CD14-positive monocyte (primary cell): ENCODE data around the gene GPR68. TPM values are rescaled to one million over a fixed set of nuclear protein-coding genes. Genes with fewer than 3 reads are reported as not detected.

Source experiments
- DNase-seq, 3 donors: peaks; one replicate each; pipeline ENCODE4 v3.0.0-alpha.2; 2011 to 2022
- H2AFZ ChIP-seq: 2 replicates; pipeline ENCODE4 v1.6.0; 2012; ENCODE audit warnings: mild to moderate bottlenecking, low read depth, low read length, inconsistent platforms; ENCODE audit not compliant: insufficient read depth, poor library complexity, severe bottlenecking
- H3K27ac ChIP-seq, 2 donors: 1 replicate in 1 of 2; 2 replicates in 1 of 2; pipeline ENCODE4 v1.5.1; 2012 to 2013; ENCODE audit warnings: low read length in 2 of 2, control low read depth in 1 of 2, inconsistent platforms in 1 of 2, low read depth in 1 of 2, mild to moderate bottlenecking in 1 of 2
- H3K27me3 ChIP-seq, 2 donors: one replicate each; pipeline versions ENCODE4 v1.6.0 to v1.6.1; 2011 to 2013; ENCODE audit warnings: low read length in 2 of 2; ENCODE audit not compliant: control insufficient read depth in 2 of 2, insufficient read depth in 2 of 2
- H3K36me3 ChIP-seq, 2 donors: replicated peaks in 1 of 2; 1 replicate in 1 of 2; 2 replicates in 1 of 2; pipeline versions ENCODE4 v1.5.1 to v1.6.1; 2012 to 2013; ENCODE audit warnings: low read length in 2 of 2, control low read depth in 1 of 2, inconsistent platforms in 1 of 2, mild to moderate bottlenecking in 1 of 2; ENCODE audit not compliant: insufficient read depth in 2 of 2, control insufficient read depth in 1 of 2
- H3K4me1 ChIP-seq, 2 donors: 1 replicate in 1 of 2; 2 replicates in 1 of 2; pipeline versions ENCODE4 v1.5.1 to v1.6.1; 2012 to 2013; ENCODE audit warnings: low read length in 2 of 2, control low read depth in 1 of 2, inconsistent platforms in 1 of 2, mild to moderate bottlenecking in 1 of 2, moderate library complexity in 1 of 2; ENCODE audit not compliant: insufficient read depth in 2 of 2, control insufficient read depth in 1 of 2
- H3K4me2 ChIP-seq: replicated peaks from 2 replicates; pipeline ENCODE3; 2012; ENCODE audit warnings: low read length, moderate library complexity, mild to moderate bottlenecking; ENCODE audit not compliant: poor library complexity, severe bottlenecking; ENCODE audit errors: extremely low read depth
- H3K4me3 ChIP-seq, 3 experiments: fragments of 200-600 bp in 1 of 3; sonication (generic) in 1 of 3; replicated peaks in 1 of 3; 1 replicate in 2 of 3; 2 replicates in 1 of 3; pipeline ENCODE4 v1.5.1; 2011 to 2013; ENCODE audit warnings: low read length in 3 of 3, mild to moderate bottlenecking in 3 of 3, control low read depth in 2 of 3, low read depth in 2 of 3, inconsistent platforms in 1 of 3, moderate library complexity in 1 of 3
- H3K79me2 ChIP-seq: 2 replicates; pipeline ENCODE4 v1.6.0; 2012; ENCODE audit warnings: mild to moderate bottlenecking, control low read depth, inconsistent platforms, low read length, moderate library complexity; ENCODE audit not compliant: insufficient read depth
- H3K9ac ChIP-seq: 2 replicates; pipeline ENCODE4 v1.6.0; 2017; ENCODE audit warnings: low read length, mild to moderate bottlenecking; ENCODE audit not compliant: insufficient read depth, poor library complexity, severe bottlenecking
- H3K9me3 ChIP-seq, 2 donors: replicated peaks in 1 of 2; 1 replicate in 1 of 2; 2 replicates in 1 of 2; pipeline versions ENCODE4 v1.5.1 to v1.6.1; 2012 to 2013; ENCODE audit warnings: low read length in 2 of 2, control low read depth in 1 of 2; ENCODE audit not compliant: control insufficient read depth in 1 of 2, insufficient read depth in 1 of 2
- H4K20me1 ChIP-seq: 2 replicates; pipeline ENCODE4 v1.6.0; 2012; ENCODE audit warnings: mild to moderate bottlenecking, low read length, control low read depth, moderate library complexity; ENCODE audit not compliant: insufficient read depth
- H3K27ac Mint-ChIP-seq, 7 donors: one replicate each; pipeline ENCODE4 v1.8.0; 2020; ENCODE audit warnings: mild to moderate bottlenecking in 7 of 7, mixed read lengths in 7 of 7, moderate library complexity in 6 of 7, inconsistent platforms in 2 of 7
- H3K27me3 Mint-ChIP-seq, 3 donors: one replicate each; pipeline ENCODE4 v1.8.0; 2021 to 2022; ENCODE audit warnings: low read depth in 3 of 3, mild to moderate bottlenecking in 3 of 3, mixed read lengths in 3 of 3, moderate library complexity in 3 of 3, inconsistent platforms in 1 of 3
- H3K36me3 Mint-ChIP-seq, 2 donors: one replicate each; pipeline ENCODE4 v1.8.0; 2020; ENCODE audit warnings: mixed read lengths in 2 of 2, inconsistent platforms in 1 of 2, mild to moderate bottlenecking in 1 of 2
- H3K4me1 Mint-ChIP-seq: one replicate; pipeline ENCODE4 v1.8.0; 2020; ENCODE audit warnings: mild to moderate bottlenecking, mixed read lengths
- H3K4me3 Mint-ChIP-seq, 2 donors: one replicate each; pipeline ENCODE4 v1.8.0; 2020; ENCODE audit warnings: mild to moderate bottlenecking in 2 of 2, mixed read lengths in 2 of 2, moderate library complexity in 1 of 2
- H3K9me3 Mint-ChIP-seq, 7 donors: one replicate each; pipeline ENCODE4 v1.8.0; 2020 to 2022; ENCODE audit warnings: mixed read lengths in 7 of 7, mild to moderate bottlenecking in 6 of 7, moderate library complexity in 6 of 7, inconsistent platforms in 2 of 7
- WGBS: methylation state at CpG from one replicate; pipeline ENCODE4 v1.1.5; 2013; ENCODE audit warnings: missing lambda C conversion rate; ENCODE audit not compliant: insufficient coverage; 5-methylcytosine and 5-hydroxymethylcytosine counted together
- intact Hi-C, 2 donors: fragments of 100-400 bp; cut with micrococcal nuclease; formaldehyde crosslinking; loops; one replicate each; pipeline versions ENCODE4 v1.15.0 to v1.15.1; 2023
- polyA plus RNA-seq, 3 donors: library from polyadenylated mRNA; depleted of rRNA in 1 of 3; unstranded in 2 of 3; stranded (reverse) in 1 of 3; fragments of 300-500 nt in 2 of 3; fragments of >200 nt in 1 of 3; fragmentation: Illumina TruSeq in 2 of 3; gene quantifications; 1 replicate in 2 of 3; 2 replicates in 1 of 3; pipeline ENCODE4 v1.2.3, GENCODE V29; 2012 to 2021
- TF ChIP-seq, protein P1 (sequence below): fragments of 200-600 bp; IDR thresholded peaks from one replicate; pipeline ENCODE4 v1.8.0; 2022; ENCODE audit warnings: antibody characterized with exemption, mild to moderate bottlenecking

GPR68 gene
- polyA plus RNA-seq, 3 donors, result 0.05 to 0.07 TPM; not detected in 1

DNA sequence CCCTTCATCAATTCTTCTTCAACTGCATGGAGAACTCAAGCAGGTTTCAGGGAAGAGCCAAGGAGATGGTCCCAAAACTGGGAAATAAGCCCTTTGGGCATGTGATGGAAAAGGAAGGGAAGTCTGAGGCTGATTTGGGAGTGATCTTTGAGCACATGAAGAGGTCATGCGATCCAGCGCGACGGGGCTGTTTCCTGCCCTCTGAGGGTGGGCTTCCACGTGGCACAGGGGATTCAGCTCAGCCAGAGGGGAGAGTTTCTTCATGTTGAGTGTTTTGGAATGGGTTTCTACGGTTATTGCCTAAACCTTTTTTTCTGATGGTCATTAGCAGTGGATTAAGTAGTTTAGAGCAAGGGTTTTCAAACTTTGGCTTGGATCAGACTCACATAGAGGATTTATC, 30.2 kb downstream of the GPR68 start:
- Histone ChIP-seq H3K36me3 (peaks cover 73 to 96% of the 10 kb centered on the region in 2 donors), H3K9ac (no peak overlapping the region), H3K9me3 (no peaks in the 10 kb centered on the region), H3K4me1 (no peaks in the 10 kb centered on the region), H3K4me3 (no peak overlapping the region), H3K4me2 (no peak overlapping the region), H2AFZ (no peak overlapping the region), H3K27ac (no peak overlapping the region), H3K79me2 (no peaks in the 10 kb centered on the region), H3K27me3 (no peaks in the 10 kb centered on the region), H4K20me1 (no peaks in the 10 kb centered on the region)
- Mint-ChIP-seq H3K36me3 (peaks cover 79 to 96% of the 10 kb centered on the region in 2 donors), H3K4me1 (no peaks in the 10 kb centered on the region), H3K27me3 (peaks cover 0 to 1% (median 0%) of the 10 kb centered on the region in 3 donors), H3K9me3 (peaks cover 0 to 3% (median 0%) of the 10 kb centered on the region in 7 donors), H3K4me3 (no peak overlapping the region), H3K27ac (peak overlapping the region in 2 of 7 donors; percentile 37 to 41)
- WGBS, result no CpG with 5 or more reads among the region's 6 CpGs
- TF ChIP-seq, protein P1, sequence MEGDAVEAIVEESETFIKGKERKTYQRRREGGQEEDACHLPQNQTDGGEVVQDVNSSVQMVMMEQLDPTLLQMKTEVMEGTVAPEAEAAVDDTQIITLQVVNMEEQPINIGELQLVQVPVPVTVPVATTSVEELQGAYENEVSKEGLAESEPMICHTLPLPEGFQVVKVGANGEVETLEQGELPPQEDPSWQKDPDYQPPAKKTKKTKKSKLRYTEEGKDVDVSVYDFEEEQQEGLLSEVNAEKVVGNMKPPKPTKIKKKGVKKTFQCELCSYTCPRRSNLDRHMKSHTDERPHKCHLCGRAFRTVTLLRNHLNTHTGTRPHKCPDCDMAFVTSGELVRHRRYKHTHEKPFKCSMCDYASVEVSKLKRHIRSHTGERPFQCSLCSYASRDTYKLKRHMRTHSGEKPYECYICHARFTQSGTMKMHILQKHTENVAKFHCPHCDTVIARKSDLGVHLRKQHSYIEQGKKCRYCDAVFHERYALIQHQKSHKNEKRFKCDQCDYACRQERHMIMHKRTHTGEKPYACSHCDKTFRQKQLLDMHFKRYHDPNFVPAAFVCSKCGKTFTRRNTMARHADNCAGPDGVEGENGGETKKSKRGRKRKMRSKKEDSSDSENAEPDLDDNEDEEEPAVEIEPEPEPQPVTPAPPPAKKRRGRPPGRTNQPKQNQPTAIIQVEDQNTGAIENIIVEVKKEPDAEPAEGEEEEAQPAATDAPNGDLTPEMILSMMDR, result no peak
- DNase-seq, result no peak
- intact Hi-C loops, result no loop called here

DNA sequence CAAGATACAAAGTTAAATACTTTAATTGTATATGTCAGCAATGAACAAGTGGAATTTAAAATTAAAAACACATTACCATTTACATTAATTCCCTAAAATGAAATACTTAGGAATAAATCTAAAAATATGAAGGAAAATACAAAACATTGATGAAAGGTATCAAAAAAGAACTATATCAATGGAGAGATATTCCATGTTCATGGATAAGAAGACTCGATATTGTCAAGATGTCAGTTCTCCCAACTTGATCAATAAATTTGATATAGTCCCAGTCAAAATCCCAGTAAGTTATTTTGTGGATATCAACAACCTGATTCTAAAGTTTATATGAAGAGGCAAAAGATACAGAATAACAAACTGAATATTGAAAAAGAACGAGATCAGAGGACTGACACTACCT, 33.5 kb downstream of the GPR68 start:
- Histone ChIP-seq H2AFZ (no peak overlapping the region), H4K20me1 (no peaks in the 10 kb centered on the region), H3K4me3 (no peak overlapping the region), H3K9ac (no peak overlapping the region), H3K27ac (no peak overlapping the region), H3K4me1 (no peaks in the 10 kb centered on the region), H3K27me3 (no peaks in the 10 kb centered on the region), H3K79me2 (no peaks in the 10 kb centered on the region), H3K9me3 (no peaks in the 10 kb centered on the region), H3K4me2 (no peak overlapping the region), H3K36me3 (peaks cover 74 to 97% of the 10 kb centered on the region in 2 donors)
- Mint-ChIP-seq H3K36me3 (peaks cover 83 to 97% of the 10 kb centered on the region in 2 donors), H3K27ac (no peak overlapping the region), H3K9me3 (peaks cover 0 to 3% (median 0%) of the 10 kb centered on the region in 7 donors), H3K27me3 (no peaks in the 10 kb centered on the region), H3K4me3 (no peak overlapping the region), H3K4me1 (no peaks in the 10 kb centered on the region)
- no peak for DNase-seq
- intact Hi-C loops, result no loop called here
- TF ChIP-seq, protein P1, result no peak
- no CpG with 5 or more reads among the region's 2 CpGs for WGBS
